Left lobe of liver (tissue), 2 donors: ENCODE results near the gene DDR2. TPM values are rescaled to one million over a fixed set of nuclear protein-coding genes. Genes with fewer than 3 reads are reported as not detected.

Experiments used
- ATAC-seq: fragments of 200-7000 bp; cut with Tn5 transposase; one replicate; pipeline ENCODE4 v1.9.1; 2020; ENCODE audit warnings: mild to moderate bottlenecking, moderate library complexity
- DNase-seq: peaks from one replicate; pipeline ENCODE4 v3.0.0-alpha.2; 2020; ENCODE audit warnings: low spot score
- total RNA-seq: library from RNA; stranded (reverse); gene quantifications from one replicate; pipeline ENCODE4 v1.2.1, GENCODE V29; 2021
- donor health status: DM: no; HTN: no; CAD: no; lungs with moderate emphysema.
- donor health status: DM: no; HTN: yes; CAD: no.

DDR2 gene
- total RNA-seq, 1 donor from 2014 or later = 2.0 TPM

- DNase-seq (no peak), ATAC-seq (no peak)
These were observed 38.8 kb downstream of the DDR2 start for GRCh38 chr1:162670928-162671663.

DNA sequence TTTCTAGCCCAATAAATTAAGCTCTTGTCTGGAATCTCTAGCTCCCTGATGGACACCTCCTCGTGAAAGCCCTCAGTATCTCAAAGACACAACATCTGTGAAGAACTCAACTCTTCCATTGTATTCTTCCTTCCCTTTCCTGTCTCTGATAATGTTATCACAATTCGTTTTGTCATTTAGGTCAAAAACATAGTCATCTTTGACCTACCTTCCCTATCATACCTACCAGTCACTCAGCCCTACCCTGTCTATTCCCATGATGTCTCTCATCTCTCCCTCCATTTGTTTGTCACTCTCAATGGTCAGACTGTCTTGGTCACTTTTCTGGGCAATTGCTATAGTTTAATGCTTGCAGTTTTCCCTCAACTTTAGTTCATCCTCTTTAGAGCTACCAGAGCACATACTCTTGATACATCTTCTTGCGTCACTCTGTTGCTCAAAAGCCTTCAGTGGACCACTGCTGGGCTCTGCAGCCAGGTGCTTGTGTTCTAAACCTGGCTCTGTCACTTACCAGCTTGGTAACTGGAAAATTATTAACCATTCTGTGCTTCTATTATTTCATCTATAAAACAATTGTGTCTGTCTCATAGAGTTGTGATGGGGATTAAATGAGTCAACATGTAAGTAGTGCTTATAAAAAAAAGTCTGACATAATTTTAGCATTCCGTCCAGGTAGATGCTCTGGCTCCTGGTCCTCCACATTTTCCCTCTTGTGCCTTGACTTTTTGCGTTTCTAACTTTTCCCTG lies 39.6 kb downstream of the DDR2 start:
- DNase-seq = no peak
- ATAC-seq = no peak

- no peak for ATAC-seq
These were observed 40.5 kb downstream of the DDR2 start for GRCh38 chr1:162672622-162673260.

GRCh38 chr1:162674034-162674608 lies 41.9 kb downstream of the DDR2 start:
- DNase-seq = no peak
- no peak for ATAC-seq

More at GRCh38 chr1:162672622-162673260, 40.5 kb downstream of the DDR2 start:
- no peak for DNase-seq

- DNase-seq (no peak), ATAC-seq (no peak)
These were observed 43.8 kb downstream of the DDR2 start for GRCh38 chr1:162676087-162676486.

DNA sequence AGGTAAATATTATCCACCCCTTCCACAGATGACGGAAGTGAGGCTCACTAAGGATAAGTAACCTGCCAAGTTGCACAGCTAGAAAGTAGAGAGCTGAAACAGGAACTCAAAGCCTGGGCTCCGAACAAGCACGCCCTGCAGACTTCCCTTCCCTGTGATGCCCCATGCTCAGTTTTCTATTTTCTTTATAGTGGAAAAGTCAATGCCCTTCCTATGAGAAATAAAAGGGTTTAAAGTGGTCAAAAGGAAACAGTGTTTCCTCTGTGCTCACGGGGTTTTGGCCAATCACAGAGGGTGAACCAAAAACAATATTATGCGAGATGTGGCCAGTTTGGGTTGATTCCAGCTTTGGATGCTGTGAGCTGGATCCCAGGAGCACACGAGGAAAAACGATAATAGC lies 44.5 kb downstream of the DDR2 start:
- DNase-seq (no peak), ATAC-seq (no peak)

- ATAC-seq (no peak), DNase-seq (no peak)
These were observed 45.5 kb downstream of the DDR2 start for GRCh38 chr1:162677607-162678371.

- no peak for DNase-seq
- peak; percentile 33 for ATAC-seq
These were observed 46.2 kb downstream of the DDR2 start for GRCh38 chr1:162678439-162678838.

- no peak for DNase-seq
- ATAC-seq = no peak
These were observed 47.0 kb downstream of the DDR2 start for GRCh38 chr1:162679298-162679697.

GRCh38 chr1:162680419-162681121 lies 48.3 kb downstream of the DDR2 start:
- no peak for ATAC-seq
- DNase-seq = no peak

GRCh38 chr1:162681122-162681436 lies 48.8 kb downstream of the DDR2 start:
- no peak for DNase-seq
- ATAC-seq = peak; percentile 63

GRCh38 chr1:162682013-162682419 lies 49.8 kb downstream of the DDR2 start:
- peak; percentile 82 for ATAC-seq
- peak; percentile 64 for DNase-seq

DNA sequence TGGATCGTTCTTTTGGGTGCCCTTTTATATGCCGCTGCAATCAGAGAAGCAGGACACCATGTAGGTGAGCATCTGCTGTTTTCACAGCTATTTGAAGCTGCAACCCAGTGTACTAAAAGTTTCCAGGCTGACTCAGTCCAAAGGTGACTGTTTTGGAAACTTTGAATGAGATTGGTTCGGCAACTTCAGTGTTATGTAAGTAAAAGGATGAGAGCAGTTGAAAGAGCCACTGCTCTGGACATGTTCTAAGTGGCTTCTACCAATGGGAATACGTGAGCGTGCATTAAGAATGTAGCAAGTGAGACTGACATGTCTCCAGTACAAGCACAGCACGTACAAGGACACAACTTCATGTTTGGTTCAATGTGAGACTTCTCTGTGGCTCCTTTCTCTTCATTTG lies 55.6 kb downstream of the DDR2 start:
- peak; percentile 75 for ATAC-seq
- peak; percentile 57 for DNase-seq

- DNase-seq (no peak), ATAC-seq (peak; percentile 36)
These were observed 56.3 kb downstream of the DDR2 start for GRCh38 chr1:162688521-162688920.

DNA sequence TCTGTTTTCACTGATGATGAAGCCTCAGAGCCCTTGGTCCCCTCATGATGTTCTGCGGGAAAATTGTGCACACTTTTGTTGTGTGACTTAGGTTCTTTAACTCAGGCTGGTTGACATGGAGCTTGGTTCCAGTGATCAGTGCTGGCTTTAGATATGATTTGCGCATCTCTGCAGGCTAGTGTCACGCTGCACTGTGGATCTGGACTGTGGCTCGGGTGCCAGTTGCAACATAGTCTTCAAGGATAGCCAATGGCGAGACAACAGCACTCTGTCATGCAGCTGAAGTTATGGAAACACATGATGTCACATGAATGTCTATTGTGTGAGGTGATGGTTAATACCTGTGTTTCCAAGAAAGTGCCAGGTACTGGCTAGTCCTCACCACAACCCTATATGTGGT lies 56.7 kb downstream of the DDR2 start:
- DNase-seq (no peak), ATAC-seq (no peak)

- DNase-seq = peak; percentile 80
- ATAC-seq = peak; percentile 80
These were observed 57.7 kb downstream of the DDR2 start for GRCh38 chr1:162689745-162690671.

GRCh38 chr1:162690672-162691434 lies 58.6 kb downstream of the DDR2 start:
- DNase-seq = no peak
- ATAC-seq = no peak

- ATAC-seq (no peak), DNase-seq (no peak)
These were observed 59.8 kb downstream of the DDR2 start for GRCh38 chr1:162691999-162692575.
